Thymus (tissue), 11 donors: ENCODE data around the gene ICOS. TPM values are rescaled to one million over a fixed set of nuclear protein-coding genes. Genes with fewer than 3 reads are reported as not detected.
A peak's percentile ranks its signal among the peaks of the same experiment; 100 is the strongest.
"Not testable (repeated sequence)": the region's sequence is repeated elsewhere in the genome, so short reads cannot be mapped to it uniquely, and the experiment has no call there.

Experiments
- DNase-seq, 9 donors: peaks; one replicate each; pipeline ENCODE4 v3.0.0-alpha.2; 2013; ENCODE audit warnings: low spot score in 9 of 9, low read depth in 6 of 9, missing footprints in 1 of 9
- H3K27ac ChIP-seq, 2 donors: one replicate each; pipeline ENCODE4 v1.5.1; 2013; ENCODE audit warnings: control low read depth in 1 of 2, low read depth in 1 of 2, low read length in 1 of 2, mild to moderate bottlenecking in 1 of 2, moderate library complexity in 1 of 2
- H3K27me3 ChIP-seq, 2 donors: one replicate each; pipeline ENCODE4 v1.5.1; 2013; ENCODE audit warnings: low read length in 1 of 2; ENCODE audit not compliant: control insufficient read depth in 2 of 2, insufficient read depth in 1 of 2
- H3K36me3 ChIP-seq, 2 donors: one replicate each; pipeline ENCODE4 v1.5.1; 2013; ENCODE audit warnings: low read length in 1 of 2, mild to moderate bottlenecking in 1 of 2, moderate library complexity in 1 of 2; ENCODE audit not compliant: control insufficient read depth in 2 of 2, insufficient read depth in 2 of 2
- H3K4me1 ChIP-seq, 2 donors: one replicate each; pipeline ENCODE4 v1.5.1; 2013; ENCODE audit warnings: low read length in 2 of 2; ENCODE audit not compliant: control insufficient read depth in 2 of 2, insufficient read depth in 2 of 2
- H3K4me3 ChIP-seq, 2 donors: one replicate each; pipeline ENCODE4 v1.5.1; 2013; ENCODE audit warnings: low read length in 2 of 2, control low read depth in 1 of 2, mild to moderate bottlenecking in 1 of 2
- H3K9me3 ChIP-seq, 2 donors: one replicate each; pipeline ENCODE4 v1.5.1; 2013; ENCODE audit warnings: low read length in 1 of 2, mild to moderate bottlenecking in 1 of 2; ENCODE audit not compliant: control insufficient read depth in 2 of 2, insufficient read depth in 1 of 2
- WGBS: extraction: QIAGEN DNeasy Blood & Tissue Kit; methylation state at CpG from one replicate; pipeline ENCODE4 v1.1.7; 2013; 5-methylcytosine and 5-hydroxymethylcytosine counted together
- polyA plus RNA-seq: library from polyadenylated mRNA; stranded (reverse); fragments of 200-250 nt; gene quantifications from one replicate; pipeline ENCODE4 v1.2.3, GENCODE V29; 2013
- total RNA-seq: library from RNA; stranded (reverse); fragments of 120-200 nt; gene quantifications from one replicate; pipeline ENCODE4 v1.2.4, GENCODE V29; 2013
- donor health status: healthy.

The ICOS gene
- total and polyA plus RNA-seq, 2 donors, result 16.9 to 67.8 TPM

GRCh38 chr2:203948733-203949132 lies 12.2 kb downstream of the ICOS start:
- Histone ChIP-seq H3K9me3 (peaks cover 0 to 4% of the 10 kb centered on the region in 2 donors), H3K27ac (no peak overlapping the region), H3K27me3 (no peaks in the 10 kb centered on the region), H3K36me3 (peaks cover under 1 to 8% of the 10 kb centered on the region in 2 donors), H3K4me1 (peaks cover 15 to 25% of the 10 kb centered on the region in 2 donors), H3K4me3 (no peak overlapping the region)
- WGBS, result 95% methylated on average over 1 of the region's 1 CpG
- no peak for DNase-seq

GRCh38 chr2:203949228-203949627 lies 12.7 kb downstream of the ICOS start:
- H3K4me3 ChIP-seq, result no peak overlapping the region
- H3K9me3 ChIP-seq, result no peaks in the 10 kb centered on the region
- H3K27me3 ChIP-seq, result no peaks in the 10 kb centered on the region
- peaks cover 0 to 8% of the 10 kb centered on the region in 2 donors for H3K36me3 ChIP-seq
- DNase-seq, result no peak
- 85% methylated on average over 2 of the region's 2 CpGs for WGBS
- peaks cover 15 to 25% of the 10 kb centered on the region in 2 donors for H3K4me1 ChIP-seq
- H3K27ac ChIP-seq, result no peak overlapping the region

DNA sequence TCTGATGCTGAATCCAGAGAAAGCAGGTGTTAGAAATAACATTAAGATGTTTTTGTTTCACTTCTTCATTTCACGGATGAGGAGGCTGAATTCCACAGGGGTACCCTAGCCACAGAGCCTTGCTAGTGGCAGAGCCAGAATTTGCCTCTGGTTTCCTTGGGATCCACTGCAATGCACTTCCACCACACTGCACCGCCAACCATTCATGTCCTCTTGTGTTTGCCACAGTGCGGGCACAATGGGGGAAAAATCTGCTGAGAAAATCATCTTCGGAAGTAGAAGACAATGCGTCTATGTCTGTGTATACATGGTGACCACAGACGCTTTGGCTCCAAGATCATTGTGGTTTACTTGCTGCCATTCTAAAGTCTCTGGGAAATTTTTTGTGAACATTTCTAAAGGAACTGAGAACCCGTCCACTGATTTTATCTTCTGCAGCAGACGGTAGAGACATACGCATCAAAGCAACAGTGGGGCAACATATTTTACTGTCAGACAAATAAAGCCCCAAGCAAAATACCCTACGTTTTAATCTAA lies 14.9 kb downstream of the ICOS start:
- WGBS, result 3% methylated on average over 10 of the region's 10 CpGs
- Histone ChIP-seq H3K27ac (peak overlapping the region in 1 of 2 donors; percentile 70), H3K4me1 (peaks cover 13 to 21% of the 10 kb centered on the region in 2 donors), H3K36me3 (peaks cover 0 to 10% of the 10 kb centered on the region in 2 donors), H3K27me3 (no peaks in the 10 kb centered on the region), H3K9me3 (no peaks in the 10 kb centered on the region), H3K4me3 (peak overlapping the region; percentile 14 to 19)
- DNase-seq, result peak in 2 of 9 donors; percentile 36 to 75

- H3K4me1 ChIP-seq, result no peaks in the 10 kb centered on the region
- peaks cover 29 to 45% of the 10 kb centered on the region in 2 donors for H3K36me3 ChIP-seq
- no peaks in the 10 kb centered on the region for H3K9me3 ChIP-seq
- no peak for DNase-seq
- 96% methylated on average over 4 of the region's 4 CpGs for WGBS
- H3K4me3 ChIP-seq, result no peak overlapping the region
- no peaks in the 10 kb centered on the region for H3K27me3 ChIP-seq
- no peak overlapping the region for H3K27ac ChIP-seq
These were observed 22.7 kb downstream of the ICOS start for GRCh38 chr2:203959265-203959664.

DNA sequence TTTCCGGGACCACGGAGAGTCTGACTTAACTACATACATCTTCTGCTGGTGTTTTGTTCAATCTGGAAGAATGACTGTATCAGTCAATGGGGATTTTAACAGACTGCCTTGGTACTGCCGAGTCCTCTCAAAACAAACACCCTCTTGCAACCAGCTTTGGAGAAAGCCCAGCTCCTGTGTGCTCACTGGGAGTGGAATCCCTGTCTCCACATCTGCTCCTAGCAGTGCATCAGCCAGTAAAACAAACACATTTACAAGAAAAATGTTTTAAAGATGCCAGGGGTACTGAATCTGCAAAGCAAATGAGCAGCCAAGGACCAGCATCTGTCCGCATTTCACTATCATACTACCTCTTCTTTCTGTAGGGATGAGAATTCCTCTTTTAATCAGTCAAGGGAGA lies 23.1 kb downstream of the ICOS start:
- Histone ChIP-seq H3K27me3 (no peaks in the 10 kb centered on the region), H3K27ac (no peak overlapping the region), H3K4me3 (no peak overlapping the region), H3K36me3 (peaks cover 29 to 45% of the 10 kb centered on the region in 2 donors), H3K4me1 (no peaks in the 10 kb centered on the region), H3K9me3 (no peaks in the 10 kb centered on the region)
- 97% methylated on average over 4 of the region's 4 CpGs for WGBS
- DNase-seq, result no peak

DNA sequence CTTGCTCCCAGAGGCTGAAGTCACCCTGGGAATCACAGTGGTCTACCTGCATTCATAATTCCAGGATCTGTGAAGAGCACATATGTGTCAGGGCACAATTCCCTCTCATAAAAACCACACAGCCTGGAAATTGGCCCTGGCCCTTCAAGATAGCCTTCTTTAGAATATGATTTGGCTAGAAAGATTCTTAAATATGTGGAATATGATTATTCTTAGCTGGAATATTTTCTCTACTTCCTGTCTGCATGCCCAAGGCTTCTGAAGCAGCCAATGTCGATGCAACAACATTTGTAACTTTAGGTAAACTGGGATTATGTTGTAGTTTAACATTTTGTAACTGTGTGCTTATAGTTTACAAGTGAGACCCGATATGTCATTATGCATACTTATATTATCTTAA lies 24.2 kb downstream of the ICOS start:
- Histone ChIP-seq H3K27ac (no peak overlapping the region), H3K9me3 (no peaks in the 10 kb centered on the region), H3K4me1 (no peaks in the 10 kb centered on the region), H3K36me3 (peaks cover 29 to 45% of the 10 kb centered on the region in 2 donors), H3K4me3 (no peak overlapping the region), H3K27me3 (no peaks in the 10 kb centered on the region)
- no peak for DNase-seq
- WGBS, result 96% methylated on average over 2 of the region's 2 CpGs

DNA sequence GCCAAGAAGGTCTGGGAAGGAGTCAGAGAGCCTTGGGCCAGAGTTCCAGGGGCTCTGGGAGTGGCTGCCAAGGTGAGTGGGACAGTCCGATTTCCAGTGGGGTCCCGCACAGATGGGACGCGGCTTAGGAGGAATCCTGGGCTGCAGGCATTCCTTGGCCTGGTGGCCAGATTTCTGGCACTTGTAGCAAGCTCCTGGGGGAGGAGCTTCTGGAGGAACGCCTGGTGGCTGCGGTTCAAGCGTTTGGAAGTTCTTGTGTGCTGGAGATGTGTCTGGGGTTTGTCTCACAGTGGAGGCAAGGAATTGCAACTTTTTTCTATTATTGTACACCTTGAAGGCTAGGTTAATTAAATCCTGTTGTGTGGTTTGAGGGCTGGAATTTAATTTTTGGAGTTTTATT lies 28.6 kb downstream of the ICOS start:
- not testable (repeated sequence) for H3K27me3 ChIP-seq, H3K4me1 ChIP-seq, DNase-seq, H3K9me3 ChIP-seq, H3K4me3 ChIP-seq, H3K27ac ChIP-seq
- WGBS, result 95% methylated on average over 7 of the region's 7 CpGs
- peaks cover 9 to 10% of the 10 kb centered on the region in 2 donors for H3K36me3 ChIP-seq

DNA sequence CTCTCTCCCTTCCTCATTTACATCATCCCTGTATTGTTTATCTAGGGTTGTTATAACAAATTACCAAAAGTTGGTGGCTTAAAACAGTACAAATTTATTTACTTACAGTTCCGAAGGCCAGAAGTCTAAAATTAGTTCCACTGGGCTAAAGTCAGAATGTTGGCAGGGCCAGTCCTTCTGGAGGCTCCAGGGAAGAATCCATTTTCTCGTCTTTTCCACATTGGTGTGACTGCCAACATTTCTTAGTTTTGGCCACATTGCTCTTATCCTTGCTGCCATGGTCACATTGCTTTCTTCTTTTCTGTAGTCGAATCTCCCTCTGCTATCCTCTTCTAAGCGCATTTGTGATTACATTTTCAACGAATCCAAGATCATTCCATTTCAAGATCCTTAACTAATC lies 34.7 kb downstream of the ICOS start:
- Histone ChIP-seq H3K27ac (no peak overlapping the region), H3K27me3 (no peaks in the 10 kb centered on the region), H3K36me3 (no peaks in the 10 kb centered on the region), H3K4me3 (no peak overlapping the region), H3K9me3 (no peaks in the 10 kb centered on the region), H3K4me1 (no peaks in the 10 kb centered on the region)
- WGBS, result 96% methylated on average over 5 of the region's 5 CpGs
- no peak for DNase-seq

DNA sequence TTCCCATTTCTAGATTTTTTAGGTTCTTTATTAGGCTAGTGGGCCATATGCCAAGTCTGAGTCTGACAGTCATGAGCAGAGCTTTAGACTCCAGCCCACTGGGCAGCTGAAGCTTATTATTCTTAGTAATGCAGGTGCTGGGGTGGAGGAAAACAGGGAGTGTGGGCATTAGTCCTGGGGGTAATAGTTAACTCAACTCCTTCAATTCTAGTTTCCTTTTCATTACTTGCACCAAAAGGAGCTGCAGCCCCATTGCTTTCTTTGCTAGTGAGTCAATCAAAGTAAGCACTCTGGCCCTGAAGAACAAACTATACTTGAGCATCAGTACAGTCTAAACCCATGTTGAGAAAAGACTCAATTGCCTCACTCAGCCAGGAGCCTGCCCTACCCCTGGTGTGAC lies 35.5 kb downstream of the ICOS start:
- Histone ChIP-seq H3K4me3 (no peak overlapping the region), H3K27me3 (no peaks in the 10 kb centered on the region), H3K9me3 (no peaks in the 10 kb centered on the region), H3K36me3 (no peaks in the 10 kb centered on the region), H3K4me1 (no peaks in the 10 kb centered on the region), H3K27ac (no peak overlapping the region)
- no peak for DNase-seq

DNA sequence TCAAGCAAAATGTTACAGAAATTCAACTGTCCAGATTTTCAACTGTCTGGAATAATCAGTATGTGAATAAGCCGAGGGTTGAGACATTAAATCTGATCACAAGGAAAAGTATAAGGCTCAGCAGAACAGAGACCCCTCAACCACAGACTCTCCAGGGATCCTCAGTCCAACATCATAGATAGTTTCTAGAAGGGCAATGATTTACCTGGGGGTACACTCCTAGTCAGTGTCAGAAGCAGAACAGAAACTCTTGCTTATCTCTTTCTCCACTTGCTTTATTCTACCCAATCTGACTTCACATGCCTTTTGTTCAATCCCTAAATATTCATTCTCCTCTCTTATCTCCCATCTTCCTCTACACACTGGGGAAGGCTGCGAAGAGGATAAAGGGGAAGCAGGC lies 36.4 kb downstream of the ICOS start:
- no peaks in the 10 kb centered on the region for H3K4me1 ChIP-seq
- no peak for DNase-seq
- H3K27ac ChIP-seq, result no peak overlapping the region
- no peaks in the 10 kb centered on the region for H3K27me3 ChIP-seq
- no peaks in the 10 kb centered on the region for H3K9me3 ChIP-seq
- 95% methylated on average over 2 of the region's 2 CpGs for whole genome bisulfite sequencing
- H3K4me3 ChIP-seq, result no peak overlapping the region
- no peaks in the 10 kb centered on the region for H3K36me3 ChIP-seq
